ENCODE data around the gene EDIL3. TPM values are rescaled to one million over a fixed set of nuclear protein-coding genes. Genes with fewer than 3 reads are reported as not detected.

The EDIL3 gene
- total and polyA plus RNA-seq, 9 of the 15 experiments (the other 6 are each of a cell fraction or from before 2014, with no cell fraction given), result 0.09 TPM; not detected in 8

DNA sequence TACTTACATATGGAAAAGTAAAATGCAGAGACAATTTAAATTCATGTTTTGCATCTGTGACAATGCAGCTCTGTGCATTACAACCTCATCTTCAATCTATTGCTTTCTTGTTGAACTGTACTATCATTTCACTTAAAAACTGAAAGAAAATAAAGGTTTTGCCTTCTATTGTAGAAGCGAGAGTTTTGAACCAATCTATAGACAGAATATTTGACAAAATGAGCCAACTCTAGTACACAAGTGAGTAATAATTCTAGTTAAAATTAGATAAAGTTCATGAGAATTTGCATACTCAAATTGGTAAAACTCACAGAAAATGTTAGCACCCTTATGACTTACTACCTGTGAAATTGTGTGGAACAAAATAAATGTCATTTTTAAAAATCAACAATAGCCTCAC is 123.7 kb downstream of the EDIL3 start:
- Histone ChIP-seq H3K27ac (ENCODE audit: extremely low read depth, low read depth, low read length) (no peak overlapping the region), H3K4me3 (no peak overlapping the region), H3K27me3 (ENCODE audit: control insufficient read depth in 2 of 2, insufficient read depth in 2 of 2, low read length in 2 of 2) (no peaks in the 10 kb centered on the region), H3K9me1 (ENCODE audit: control insufficient read depth, insufficient read depth, low read length) (no peaks in the 10 kb centered on the region), H4K20me1 (replicated peaks; ENCODE audit: control insufficient read depth, insufficient read depth, low read length) (no peaks in the 10 kb centered on the region), H2AFZ (ENCODE audit: low read depth, low read length) (no peak overlapping the region), H3K36me3 (ENCODE audit: control insufficient read depth, insufficient read depth, low read length) (no peaks in the 10 kb centered on the region), H3K79me2 (ENCODE audit: control insufficient read depth, insufficient read depth, low read length) (no peaks in the 10 kb centered on the region), H3K9me3 (replicated peaks; ENCODE audit: control insufficient read depth, insufficient read depth, low read depth, low read length) (0 out of 2 replicates have a peak, but pooled peaks cover 2% of the 10 kb centered on the region), H3K4me2 (ENCODE audit: insufficient read depth, low read length) (no peak overlapping the region), H3K4me1 (replicated peaks in 1 of 2; ENCODE audit: control insufficient read depth in 2 of 2, insufficient read depth in 2 of 2, low read length in 2 of 2) (no peaks in the 10 kb centered on the region), H3K9ac (ENCODE audit: insufficient read depth in 1 of 2, low read depth in 2 of 2, low read length in 2 of 2) (no peak overlapping the region)
- 0% methylated on average over 1 of the region's 1 CpG for WGBS (ENCODE audit: insufficient coverage, low coverage, missing lambda C conversion rate)
- ATAC-seq, result no peak
- no peak for FAIRE-seq
- ChIA-PET POLR2A (no interaction called here), CTCF (ENCODE audit: low intra/inter-chr PET ratio) (no interaction called here)
- in situ Hi-C loops (cut with MboI), result no loop called here
- no peak for TF ChIP-seq ETV6 (IDR thresholded peaks at IDR 0.05; ENCODE audit: borderline replicate concordance in 1 of 2, low read depth in 2 of 2, low read length in 1 of 2)
- TF ChIP-seq ETV6 (CRISPR knock-in tag; IDR thresholded peaks at IDR 0.05; ENCODE audit: borderline replicate concordance), result no peak
- no peak for TF ChIP-seq FOXA1 (IDR thresholded peaks at IDR 0.05; ENCODE audit: borderline replicate concordance)
- TF ChIP-seq, protein P1, sequence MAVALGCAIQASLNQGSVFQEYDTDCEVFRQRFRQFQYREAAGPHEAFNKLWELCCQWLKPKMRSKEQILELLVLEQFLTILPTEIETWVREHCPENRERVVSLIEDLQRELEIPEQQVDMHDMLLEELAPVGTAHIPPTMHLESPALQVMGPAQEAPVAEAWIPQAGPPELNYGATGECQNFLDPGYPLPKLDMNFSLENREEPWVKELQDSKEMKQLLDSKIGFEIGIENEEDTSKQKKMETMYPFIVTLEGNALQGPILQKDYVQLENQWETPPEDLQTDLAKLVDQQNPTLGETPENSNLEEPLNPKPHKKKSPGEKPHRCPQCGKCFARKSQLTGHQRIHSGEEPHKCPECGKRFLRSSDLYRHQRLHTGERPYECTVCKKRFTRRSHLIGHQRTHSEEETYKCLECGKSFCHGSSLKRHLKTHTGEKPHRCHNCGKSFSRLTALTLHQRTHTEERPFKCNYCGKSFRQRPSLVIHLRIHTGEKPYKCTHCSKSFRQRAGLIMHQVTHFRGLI (CRISPR knock-in tag; IDR thresholded peaks at IDR 0.05), result no peak
- no peak for TF ChIP-seq NR4A1 (CRISPR knock-in tag; IDR thresholded peaks at IDR 0.05)
- TF ChIP-seq NR4A1 (tag; IDR thresholded peaks at IDR 0.05), result no peak
- TF ChIP-seq THRB (CRISPR knock-in tag; conservative IDR thresholded peaks at IDR 0.05), result no peak
- no peak for TF ChIP-seq BDP1 (IDR thresholded peaks at IDR 0.05; ENCODE audit: insufficient read depth, insufficient read length)
- TF ChIP-seq HDAC3 (IDR thresholded peaks at IDR 0.05; ENCODE audit: borderline replicate concordance, partially characterized antibody), result no peak
- TF ChIP-seq KLF13 (tag; IDR thresholded peaks at IDR 0.05; ENCODE audit: borderline replicate concordance, low read depth), result no peak
- no TSS peak for BruUV-seq (replicated peaks)
- no peak for DNase-seq (ENCODE audit: extremely low read depth in 1 of 4, low spot score in 3 of 4)
- intact Hi-C loops (cut with micrococcal nuclease), result no loop called here

Data from K562 (cell line).